Endothelial cell (in vitro differentiated cells): ENCODE measurements around the gene MRTFB. TPM values are rescaled to one million over a fixed set of nuclear protein-coding genes. Genes with fewer than 3 reads are reported as not detected.

Source experiments
- DNase-seq: peaks from one replicate; pipeline ENCODE4 v3.0.0; 2021; ENCODE audit warnings: low spot score
- H3K27ac Mint-ChIP-seq: one replicate; pipeline ENCODE4 v1.8.0; 2021; ENCODE audit warnings: mixed read lengths, inconsistent platforms; ENCODE audit not compliant: unreplicated experiment
- H3K27me3 Mint-ChIP-seq: one replicate; pipeline ENCODE4 v1.8.0; 2021; ENCODE audit warnings: mild to moderate bottlenecking, moderate library complexity, mixed read lengths, inconsistent platforms; ENCODE audit not compliant: unreplicated experiment
- H3K36me3 Mint-ChIP-seq: one replicate; pipeline ENCODE4 v1.8.0; 2021; ENCODE audit warnings: mild to moderate bottlenecking, low read depth, mixed read lengths, inconsistent platforms; ENCODE audit not compliant: unreplicated experiment
- H3K4me1 Mint-ChIP-seq: one replicate; pipeline ENCODE4 v1.8.0; 2021; ENCODE audit warnings: mild to moderate bottlenecking, mixed read lengths, inconsistent platforms; ENCODE audit not compliant: unreplicated experiment
- H3K4me3 Mint-ChIP-seq: one replicate; pipeline ENCODE4 v1.8.0; 2021; ENCODE audit warnings: mild to moderate bottlenecking, mixed read lengths, inconsistent platforms; ENCODE audit not compliant: unreplicated experiment
- H3K9me3 Mint-ChIP-seq: one replicate; pipeline ENCODE4 v1.8.0; 2021; ENCODE audit warnings: mixed read lengths, inconsistent platforms; ENCODE audit not compliant: unreplicated experiment
- CTCF ChIP-seq: fragments of 200-600 bp; sonication (generic); IDR thresholded peaks from one replicate; pipeline ENCODE4 v1.5.0; 2021; ENCODE audit warnings: antibody characterized with exemption; ENCODE audit not compliant: unreplicated experiment
- total RNA-seq: library from RNA; stranded (reverse); fragmentation: NEBNext Ultra II Directional; extraction: Animal tissue kit (Norgen Biotek cat#: 25700); gene quantifications from one replicate; pipeline ENCODE4 v1.2.1, GENCODE V29; 2021; ENCODE audit not compliant: unreplicated experiment

Gene MRTFB
- total RNA-seq, 1 donor from 2014 or later: 51.3 TPM

GRCh38 chr16:14225457-14225856 lies 154.3 kb downstream of the MRTFB start:
- DNase-seq: no peak

DNA sequence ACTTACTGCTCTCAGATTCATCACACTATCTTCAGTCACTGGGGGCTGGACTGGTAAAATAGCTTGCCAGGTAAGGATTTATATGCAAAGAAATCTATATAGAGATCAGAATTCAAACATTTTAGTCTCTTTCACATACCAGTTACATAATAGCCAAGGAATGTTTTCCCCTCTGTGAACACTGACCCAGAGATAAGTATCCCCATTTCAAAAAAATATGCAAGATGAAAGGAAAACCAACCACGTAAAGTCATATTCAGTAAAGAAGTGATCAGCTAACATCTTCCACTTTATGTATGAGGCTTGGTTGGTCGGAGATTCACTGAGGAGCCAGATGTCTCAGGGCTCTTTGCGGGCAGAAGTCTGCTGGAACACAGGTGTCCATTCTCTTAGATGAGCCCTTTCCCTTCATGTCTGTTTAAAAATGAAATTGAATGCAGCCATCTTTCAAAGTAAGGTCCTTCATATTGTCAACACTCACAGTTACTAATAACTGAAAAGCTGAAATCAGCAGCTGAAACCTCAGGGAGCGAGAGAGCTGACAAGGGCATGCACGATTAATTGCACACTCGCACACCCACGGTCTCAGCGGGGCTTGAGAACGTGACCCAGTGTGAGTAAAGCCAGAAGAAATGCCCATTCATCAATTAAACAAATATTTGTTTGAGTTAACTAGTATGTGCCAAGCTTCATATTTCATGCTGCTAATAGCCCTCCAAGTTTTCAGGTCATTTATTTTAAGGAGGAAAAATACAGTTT lies 161.2 kb downstream of the MRTFB start:
- Mint-ChIP-seq H3K4me3 (no peak overlapping the region), H3K27ac (no peak overlapping the region), H3K9me3 (no peaks in the 10 kb centered on the region), H3K27me3 (peaks cover 1% of the 10 kb centered on the region), H3K36me3 (peaks cover 10% of the 10 kb centered on the region), H3K4me1 (peaks cover 3% of the 10 kb centered on the region)
- no peak for DNase-seq
- TF ChIP-seq CTCF: no peak

More at GRCh38 chr16:14225457-14225856, 154.3 kb downstream of the MRTFB start:
- Mint-ChIP-seq H3K4me3 (no peak overlapping the region), H3K4me1 (no peaks in the 10 kb centered on the region), H3K36me3 (peaks cover 35% of the 10 kb centered on the region), H3K27ac (no peak overlapping the region), H3K9me3 (no peaks in the 10 kb centered on the region), H3K27me3 (peaks cover 3% of the 10 kb centered on the region)
- TF ChIP-seq CTCF: no peak

GRCh38 chr16:14236401-14236800 lies 165.3 kb downstream of the MRTFB start:
- H3K27ac Mint-ChIP-seq: no peak overlapping the region
- TF ChIP-seq CTCF: no peak
- H3K9me3 Mint-ChIP-seq: no peaks in the 10 kb centered on the region
- no peaks in the 10 kb centered on the region for H3K27me3 Mint-ChIP-seq
- no peak for DNase-seq
- no peak overlapping the region for H3K4me3 Mint-ChIP-seq
- H3K36me3 Mint-ChIP-seq: peaks cover 15% of the 10 kb centered on the region
- H3K4me1 Mint-ChIP-seq: peaks cover 3% of the 10 kb centered on the region

DNA sequence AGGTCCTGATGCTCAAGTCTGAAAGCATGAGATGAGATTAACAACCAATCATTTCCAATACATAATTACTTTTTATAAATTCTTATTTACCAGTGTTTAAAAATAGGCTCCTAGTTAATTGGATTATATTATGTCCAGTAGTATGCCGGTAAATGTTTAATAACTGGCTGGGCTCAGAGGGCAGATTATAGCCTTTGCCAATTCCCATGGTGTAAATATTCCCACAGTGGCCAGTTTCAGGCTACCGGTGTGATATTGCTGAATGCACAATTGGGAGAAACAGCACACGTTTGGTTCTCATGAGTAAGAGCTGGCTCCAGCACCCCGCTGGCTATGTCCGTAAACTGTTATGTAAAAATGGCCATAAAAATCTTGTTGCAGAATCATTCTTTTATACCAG lies 167.6 kb downstream of the MRTFB start:
- no peak for TF ChIP-seq CTCF
- no peak overlapping the region for H3K27ac Mint-ChIP-seq
- no peaks in the 10 kb centered on the region for H3K27me3 Mint-ChIP-seq
- peaks cover 15% of the 10 kb centered on the region for H3K36me3 Mint-ChIP-seq
- no peaks in the 10 kb centered on the region for H3K9me3 Mint-ChIP-seq
- H3K4me3 Mint-ChIP-seq: no peak overlapping the region
- DNase-seq: no peak
- peaks cover 3% of the 10 kb centered on the region for H3K4me1 Mint-ChIP-seq

DNA sequence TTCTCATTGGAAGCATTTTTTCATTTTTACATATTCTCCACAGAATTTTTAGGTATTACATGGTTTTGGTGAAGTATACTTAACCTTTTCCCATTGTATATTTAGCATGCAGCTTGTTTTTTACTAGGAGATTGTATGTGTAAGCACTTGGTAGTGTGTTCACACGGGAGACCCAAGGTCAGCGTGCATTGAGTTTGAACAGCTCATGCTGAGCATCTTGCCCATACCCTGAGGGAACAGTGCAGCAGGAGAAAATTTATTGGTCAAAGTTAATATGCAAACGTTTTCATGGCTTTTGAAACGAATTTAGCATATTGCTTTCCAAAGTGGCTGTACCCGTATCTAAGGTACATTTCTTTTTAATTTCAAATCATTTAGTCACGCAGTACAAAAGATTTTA lies 168.7 kb downstream of the MRTFB start:
- Mint-ChIP-seq H3K4me1 (peaks cover 3% of the 10 kb centered on the region), H3K27ac (no peak overlapping the region), H3K36me3 (peaks cover 11% of the 10 kb centered on the region), H3K4me3 (no peak overlapping the region), H3K9me3 (no peaks in the 10 kb centered on the region), H3K27me3 (no peaks in the 10 kb centered on the region)
- no peak for TF ChIP-seq CTCF
- no peak for DNase-seq
